ENCODE data around the gene FOXJ1. TPM values are rescaled to one million over a fixed set of nuclear protein-coding genes. Genes with fewer than 3 reads are reported as not detected.
"Not testable (repeated sequence)": the region's sequence is repeated elsewhere in the genome, so short reads cannot be mapped to it uniquely, and the experiment has no call there.

Gene FOXJ1, protein sequence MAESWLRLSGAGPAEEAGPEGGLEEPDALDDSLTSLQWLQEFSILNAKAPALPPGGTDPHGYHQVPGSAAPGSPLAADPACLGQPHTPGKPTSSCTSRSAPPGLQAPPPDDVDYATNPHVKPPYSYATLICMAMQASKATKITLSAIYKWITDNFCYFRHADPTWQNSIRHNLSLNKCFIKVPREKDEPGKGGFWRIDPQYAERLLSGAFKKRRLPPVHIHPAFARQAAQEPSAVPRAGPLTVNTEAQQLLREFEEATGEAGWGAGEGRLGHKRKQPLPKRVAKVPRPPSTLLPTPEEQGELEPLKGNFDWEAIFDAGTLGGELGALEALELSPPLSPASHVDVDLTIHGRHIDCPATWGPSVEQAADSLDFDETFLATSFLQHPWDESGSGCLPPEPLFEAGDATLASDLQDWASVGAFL
- 2.9 TPM for total RNA-seq
- long read RNA-seq, partial matches to known transcripts, result 0 of 5 reads
- long read RNA-seq, other reads (novel, unspliced or antisense), result 5 of 5 reads

DNA sequence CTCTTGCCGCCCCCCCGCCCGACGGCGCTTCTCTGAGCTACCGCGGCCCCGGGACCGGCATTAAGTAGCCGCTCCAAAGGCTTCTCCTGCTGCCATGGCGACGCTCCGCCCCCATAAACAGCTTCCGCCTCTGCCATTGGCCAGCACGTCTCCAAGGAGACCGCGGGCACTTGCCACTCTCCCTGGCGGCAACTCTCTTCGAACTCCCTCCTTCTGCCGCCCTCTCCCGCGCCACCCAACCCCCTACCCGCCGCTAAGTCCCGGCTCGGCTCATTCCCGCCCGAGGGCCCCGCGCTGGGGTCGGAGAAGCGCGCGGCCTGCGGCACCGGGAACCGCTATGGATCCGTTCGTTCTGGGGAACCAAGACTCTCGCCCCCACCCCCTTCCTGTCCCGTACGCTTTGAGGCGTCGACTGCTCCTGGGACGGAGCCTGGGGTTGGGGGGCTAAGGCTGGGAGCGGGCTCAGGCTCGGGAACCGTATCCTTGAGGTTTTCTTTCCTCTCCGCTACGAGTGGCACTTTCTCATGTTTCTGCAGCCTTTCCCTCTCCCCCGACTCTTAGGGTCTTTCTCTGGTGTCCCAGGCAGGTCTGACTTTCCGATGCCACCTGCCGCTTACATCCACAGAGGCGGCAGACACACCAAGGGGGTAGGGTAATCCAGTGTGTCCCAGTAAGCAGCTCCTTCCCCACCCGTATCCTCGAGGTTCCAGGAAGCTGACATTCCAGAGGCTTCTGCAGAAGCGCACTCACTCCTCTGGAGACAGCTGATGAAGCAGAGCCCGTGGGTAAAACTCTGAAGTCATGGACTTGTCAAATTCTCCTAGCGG lies at the start of gene FOXJ1:
FOXJ1 (minus strand) TSS at position 34 of the 827 bp plus-strand sequence. CDS start 850 bp downstream, outside the sequence.
- H3K4me3 ChIP-seq, result peak within 1 kb of the TSS; percentile 56
- H3K27ac ChIP-seq, result no peak within 1 kb of the TSS
- H3K4me1 ChIP-seq, result peaks cover 50% of the 10 kb centered on the region
- intact Hi-C loops (cut with DNase I), result no loop called here
- no peaks in the 10 kb centered on the region for H3K36me3 ChIP-seq
- ATAC-seq (peak; percentile 84), DNase-seq (peak; percentile 94)
- H3K27me3 ChIP-seq, result peaks cover 38% of the 10 kb centered on the region
- TF ChIP-seq CTCF (IDR thresholded peaks at IDR 0.05), result no peak
- H3K9me3 ChIP-seq, result no peaks in the 10 kb centered on the region

- no peak for ATAC-seq
Observed at GRCh38 chr17:76189741-76190140, 48.7 kb upstream of the FOXJ1 start.

GRCh38 chr17:76189247-76189646 lies 48.2 kb upstream of the FOXJ1 start:
- Histone ChIP-seq H3K4me3 (no peak overlapping the region), H3K27ac (no peak overlapping the region), H3K36me3 (no peaks in the 10 kb centered on the region), H3K27me3 (no peaks in the 10 kb centered on the region), H3K4me1 (no peaks in the 10 kb centered on the region), H3K9me3 (no peaks in the 10 kb centered on the region)
- DNase-seq (no peak), ATAC-seq (no peak)
- intact Hi-C loops (cut with DNase I), result loop anchor here (10.0 kb wide), 1 partner anchor 64 kb away; no protein-coding TSS in a partner anchor
- TF ChIP-seq CTCF (IDR thresholded peaks at IDR 0.05), result no peak

More at GRCh38 chr17:76189741-76190140, 48.7 kb upstream of the FOXJ1 start:
- H3K27ac ChIP-seq, result no peak overlapping the region
- no peaks in the 10 kb centered on the region for H3K27me3 ChIP-seq
- intact Hi-C loops (cut with DNase I), result loop anchor here (10.0 kb wide), 1 partner anchor 65 kb away; no protein-coding TSS in a partner anchor
- H3K4me1 ChIP-seq, result no peaks in the 10 kb centered on the region
- TF ChIP-seq CTCF (IDR thresholded peaks at IDR 0.05), result no peak
- H3K4me3 ChIP-seq, result no peak overlapping the region
- DNase-seq, result no peak
- H3K36me3 ChIP-seq, result no peaks in the 10 kb centered on the region
- no peaks in the 10 kb centered on the region for H3K9me3 ChIP-seq

- intact Hi-C loops (cut with DNase I), result loop anchor here (10.0 kb wide), 1 partner anchor 64 kb away; no protein-coding TSS in a partner anchor
- DNase-seq (no peak), ATAC-seq (no peak)
- Histone ChIP-seq H3K36me3 (no peaks in the 10 kb centered on the region), H3K27me3 (no peaks in the 10 kb centered on the region), H3K27ac (no peak overlapping the region), H3K4me3 (no peak overlapping the region), H3K4me1 (no peaks in the 10 kb centered on the region), H3K9me3 (no peaks in the 10 kb centered on the region)
- TF ChIP-seq CTCF (IDR thresholded peaks at IDR 0.05), result no peak
Observed at GRCh38 chr17:76188213-76189016, 47.4 kb upstream of the FOXJ1 start.

- H3K9me3 ChIP-seq, H3K27me3 ChIP-seq, ATAC-seq, DNase-seq, H3K4me3 ChIP-seq, H3K27ac ChIP-seq, H3K36me3 ChIP-seq, H3K4me1 ChIP-seq: not testable (repeated sequence)
- intact Hi-C loops (cut with DNase I), result loop anchor here (10.0 kb wide), 1 partner anchor 62 kb away; no protein-coding TSS in a partner anchor
Observed at GRCh38 chr17:76186774-76187173, 45.7 kb upstream of the FOXJ1 start.

Data from upper lobe of right lung (tissue), 1 donor.